Neural progenitor cell (in vitro differentiated cells): ENCODE measurements around the gene TNNI3K.

Source experiments
- CTCF ChIP-seq: fragments of 200-600 bp; sonication (generic); IDR thresholded peaks from 2 replicates; pipeline ENCODE4 v1.5.1; 2017; ENCODE audit warnings: antibody characterized with exemption, mild to moderate bottlenecking
- EZH2 ChIP-seq: fragments of 200-600 bp; sonication (generic); IDR thresholded peaks from 2 replicates; pipeline ENCODE4 v1.6.1; 2017; ENCODE audit warnings: antibody characterized with exemption, mild to moderate bottlenecking, moderate library complexity

GRCh38 chr1:74422421-74423292 lies 187.5 kb downstream of the TNNI3K start:
- TF ChIP-seq CTCF (no peak), EZH2 (no peak)
